ENCODE measurements around the gene XYLT2. TPM values are rescaled to one million over a fixed set of nuclear protein-coding genes. Genes with fewer than 3 reads are reported as not detected.
"Not testable (repeated sequence)": the region's sequence is repeated elsewhere in the genome, so short reads cannot be mapped to it uniquely, and the experiment has no call there.

Gene XYLT2
- total RNA-seq (26.8 and 27.4 TPM in 2 replicates), polyA plus RNA-seq (18.3 and 19.9 TPM in 2 replicates)

DNA sequence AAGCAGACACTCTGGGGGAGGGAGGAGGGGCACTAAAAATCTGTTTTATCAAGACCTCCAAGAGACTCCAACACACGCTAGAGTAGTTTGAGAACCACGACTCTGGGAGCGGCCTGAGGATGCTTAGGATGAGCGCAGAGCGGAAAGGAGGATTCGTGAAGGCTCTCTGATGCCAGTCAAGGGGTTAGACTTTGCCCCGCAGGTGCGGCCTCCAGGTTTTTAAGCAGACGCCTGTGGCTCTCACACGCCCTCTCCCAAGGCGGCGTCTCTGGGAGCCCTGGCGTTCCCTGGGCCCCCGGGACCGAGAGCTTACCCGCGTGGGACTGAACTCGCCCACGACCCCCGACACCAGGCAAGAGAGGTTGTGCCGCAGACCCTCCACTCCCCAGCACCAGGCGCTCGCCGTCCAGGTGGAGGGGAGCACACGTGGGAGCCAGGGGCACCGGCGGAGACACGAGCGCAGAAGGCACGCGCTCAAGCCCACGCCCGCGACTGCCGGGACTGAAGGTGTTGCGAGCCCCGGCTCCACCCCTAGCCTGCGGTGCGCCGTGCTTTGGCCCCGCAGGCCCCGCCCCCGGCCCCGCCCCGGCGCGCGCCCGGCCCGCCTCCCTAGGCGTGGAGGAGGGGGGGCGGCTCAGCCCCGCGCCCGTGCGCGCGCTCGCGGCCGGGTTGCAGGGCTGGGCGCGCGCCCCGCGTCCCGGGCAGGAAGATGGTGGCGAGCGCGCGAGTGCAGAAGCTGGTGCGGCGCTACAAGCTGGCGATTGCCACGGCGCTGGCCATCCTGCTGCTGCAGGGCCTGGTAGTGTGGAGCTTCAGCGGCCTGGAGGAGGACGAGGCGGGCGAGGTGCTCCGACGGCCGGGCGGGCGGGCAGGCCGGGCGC, at the start of gene XYLT2:
TSS of gene XYLT2 (plus strand) at position 695 of the 881 bp plus-strand sequence. CDS start at position 710, 15 bp downstream.
- Histone ChIP-seq H3K4me3 (peak within 1 kb of the TSS; percentile 70), H3K9me3 (ENCODE audit: low read depth) (no peaks in the 10 kb centered on the region), H3K9me2 (replicated peaks; ENCODE audit: insufficient read depth) (no peaks in the 10 kb centered on the region), H3K4me2 (peak within 1 kb of the TSS; percentile 100), H3K36me3 (replicated peaks; ENCODE audit: insufficient read depth, low read depth) (no peaks in the 10 kb centered on the region), H4K20me1 (ENCODE audit: insufficient read depth, poor library complexity, severe bottlenecking) (no peaks in the 10 kb centered on the region), H3K27me3 (no peaks in the 10 kb centered on the region), H3K27ac (peak within 1 kb of the TSS; percentile 78), H3K79me2 (peaks cover 36% of the 10 kb centered on the region), H3K4me1 (ENCODE audit: insufficient read depth) (peaks cover 20% of the 10 kb centered on the region), H2AFZ (peak within 1 kb of the TSS; percentile 97)
- DNase-seq (ENCODE audit: low spot score) = peak; percentile 95
- 5% methylated on average over 60 of the region's 87 CpGs for WGBS (ENCODE audit: low lambda C conversion rate, missing lambda C conversion rate)
- TF ChIP-seq EZH2phosphoT487 (IDR thresholded peaks at IDR 0.05; ENCODE audit: low read depth, severe bottlenecking, unreplicated experiment) (no peak), EZH2 (IDR thresholded peaks at IDR 0.05; ENCODE audit: borderline replicate concordance) (no peak)
- TF ChIP-seq, protein P1, sequence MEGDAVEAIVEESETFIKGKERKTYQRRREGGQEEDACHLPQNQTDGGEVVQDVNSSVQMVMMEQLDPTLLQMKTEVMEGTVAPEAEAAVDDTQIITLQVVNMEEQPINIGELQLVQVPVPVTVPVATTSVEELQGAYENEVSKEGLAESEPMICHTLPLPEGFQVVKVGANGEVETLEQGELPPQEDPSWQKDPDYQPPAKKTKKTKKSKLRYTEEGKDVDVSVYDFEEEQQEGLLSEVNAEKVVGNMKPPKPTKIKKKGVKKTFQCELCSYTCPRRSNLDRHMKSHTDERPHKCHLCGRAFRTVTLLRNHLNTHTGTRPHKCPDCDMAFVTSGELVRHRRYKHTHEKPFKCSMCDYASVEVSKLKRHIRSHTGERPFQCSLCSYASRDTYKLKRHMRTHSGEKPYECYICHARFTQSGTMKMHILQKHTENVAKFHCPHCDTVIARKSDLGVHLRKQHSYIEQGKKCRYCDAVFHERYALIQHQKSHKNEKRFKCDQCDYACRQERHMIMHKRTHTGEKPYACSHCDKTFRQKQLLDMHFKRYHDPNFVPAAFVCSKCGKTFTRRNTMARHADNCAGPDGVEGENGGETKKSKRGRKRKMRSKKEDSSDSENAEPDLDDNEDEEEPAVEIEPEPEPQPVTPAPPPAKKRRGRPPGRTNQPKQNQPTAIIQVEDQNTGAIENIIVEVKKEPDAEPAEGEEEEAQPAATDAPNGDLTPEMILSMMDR (IDR thresholded peaks at IDR 0.05; ENCODE audit: poor library complexity) = no peak

DNA sequence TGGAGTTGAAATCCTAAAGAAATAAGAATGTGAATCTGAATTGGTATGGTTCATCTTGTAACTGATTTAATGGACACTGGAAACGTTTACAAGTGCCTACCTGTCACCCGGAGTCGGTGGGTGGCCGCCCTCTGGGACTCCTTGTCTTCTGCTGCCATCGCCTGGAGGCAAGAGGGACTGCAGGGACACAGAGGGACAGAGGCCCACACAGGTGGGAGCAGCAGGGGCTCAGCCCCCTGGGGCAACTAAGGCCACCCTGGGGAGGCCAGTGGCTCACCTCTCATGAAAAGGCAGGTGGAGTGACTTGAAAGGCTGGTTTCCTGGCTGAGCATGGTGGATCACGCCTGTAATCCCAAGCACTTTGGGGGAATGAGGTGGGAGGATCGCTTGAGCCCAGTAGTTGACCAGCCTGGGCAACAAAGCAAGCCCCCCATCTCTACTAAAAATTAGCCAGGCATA, 48.5 kb upstream of the XYLT2 start:
- no peaks in the 10 kb centered on the region for H3K27me3 ChIP-seq
- H3K4me3 ChIP-seq = no peak overlapping the region
- H3K4me2 ChIP-seq = no peak overlapping the region
- H4K20me1 ChIP-seq (ENCODE audit: insufficient read depth, poor library complexity, severe bottlenecking) = no peaks in the 10 kb centered on the region
- no peaks in the 10 kb centered on the region for H3K36me3 ChIP-seq (replicated peaks; ENCODE audit: insufficient read depth, low read depth)
- DNase-seq (ENCODE audit: low spot score) = peak; percentile 89
- H3K9me2 ChIP-seq (replicated peaks; ENCODE audit: insufficient read depth) = no peaks in the 10 kb centered on the region
- WGBS (ENCODE audit: low lambda C conversion rate, missing lambda C conversion rate) = 17% methylated on average over 7 of the region's 7 CpGs
- no peak for TF ChIP-seq EZH2phosphoT487 (IDR thresholded peaks at IDR 0.05; ENCODE audit: low read depth, severe bottlenecking, unreplicated experiment)
- TF ChIP-seq, protein P1 (IDR thresholded peaks at IDR 0.05; ENCODE audit: poor library complexity) = peak; percentile 95
- TF ChIP-seq EZH2 (IDR thresholded peaks at IDR 0.05; ENCODE audit: borderline replicate concordance) = no peak
- no peaks in the 10 kb centered on the region for H3K9me3 ChIP-seq (ENCODE audit: low read depth)
- no peak overlapping the region for H2AFZ ChIP-seq
- no peaks in the 10 kb centered on the region for H3K4me1 ChIP-seq (ENCODE audit: insufficient read depth)
- no peaks in the 10 kb centered on the region for H3K79me2 ChIP-seq
- no peak overlapping the region for H3K27ac ChIP-seq

DNA sequence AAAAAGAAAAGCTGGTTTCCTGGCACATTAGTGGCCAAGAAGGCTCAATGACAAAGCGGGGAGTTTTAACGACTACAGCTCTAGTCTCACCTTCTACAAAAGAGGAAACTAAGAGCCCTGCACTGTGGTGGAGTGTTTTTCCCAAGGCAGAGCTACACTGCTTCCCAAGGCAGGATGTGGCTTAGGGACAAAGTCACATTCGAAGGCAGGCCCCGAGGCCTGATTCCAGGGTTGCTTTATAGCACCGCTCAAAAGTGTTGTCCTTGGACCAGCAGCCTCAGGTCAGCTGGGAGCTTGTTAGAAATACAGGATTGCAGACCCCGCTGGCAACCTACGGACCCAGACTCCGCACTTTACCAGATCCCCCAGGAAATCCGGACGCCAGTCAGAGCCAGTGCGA, 47.9 kb upstream of the XYLT2 start:
- 74% methylated on average over 11 of the region's 11 CpGs for WGBS (ENCODE audit: low lambda C conversion rate, missing lambda C conversion rate)
- Histone ChIP-seq H3K27ac (no peak overlapping the region), H3K9me2 (replicated peaks; ENCODE audit: insufficient read depth) (no peaks in the 10 kb centered on the region), H3K4me3 (no peak overlapping the region), H3K9me3 (ENCODE audit: low read depth) (no peaks in the 10 kb centered on the region), H3K4me2 (no peak overlapping the region), H3K79me2 (no peaks in the 10 kb centered on the region), H3K36me3 (replicated peaks; ENCODE audit: insufficient read depth, low read depth) (no peaks in the 10 kb centered on the region), H3K4me1 (ENCODE audit: insufficient read depth) (no peaks in the 10 kb centered on the region), H4K20me1 (ENCODE audit: insufficient read depth, poor library complexity, severe bottlenecking) (no peaks in the 10 kb centered on the region), H3K27me3 (no peaks in the 10 kb centered on the region), H2AFZ (no peak overlapping the region)
- no peak for TF ChIP-seq EZH2phosphoT487 (IDR thresholded peaks at IDR 0.05; ENCODE audit: low read depth, severe bottlenecking, unreplicated experiment)
- no peak for DNase-seq (ENCODE audit: low spot score)

DNA sequence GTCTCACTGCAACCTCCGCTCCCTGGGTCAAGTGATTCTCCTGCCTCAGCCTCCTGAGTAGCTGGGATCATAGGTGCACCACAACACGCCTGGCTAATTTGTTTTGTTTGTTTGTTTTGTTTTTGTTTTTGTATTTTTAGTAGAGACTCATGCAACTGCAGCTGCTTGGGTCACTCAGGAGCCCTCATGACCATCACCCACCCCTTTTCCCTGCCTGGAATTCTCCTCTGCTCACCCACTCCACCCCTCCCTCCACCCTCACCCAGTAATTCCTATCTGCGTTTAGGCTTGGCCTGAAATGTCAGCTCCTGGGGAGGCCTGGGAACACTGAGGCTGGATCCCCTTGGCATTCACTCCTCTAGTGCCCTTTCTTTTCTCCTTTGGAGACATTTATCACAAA, 46.1 kb upstream of the XYLT2 start:
- no peaks in the 10 kb centered on the region for H3K9me3 ChIP-seq (ENCODE audit: low read depth)
- H4K20me1 ChIP-seq (ENCODE audit: insufficient read depth, poor library complexity, severe bottlenecking) = no peaks in the 10 kb centered on the region
- no peak overlapping the region for H3K27ac ChIP-seq
- WGBS (ENCODE audit: low lambda C conversion rate, missing lambda C conversion rate) = 76% methylated on average over 3 of the region's 3 CpGs
- H3K4me1 ChIP-seq (ENCODE audit: insufficient read depth) = peaks cover 4% of the 10 kb centered on the region
- H3K27me3 ChIP-seq = no peaks in the 10 kb centered on the region
- H3K4me2 ChIP-seq = no peak overlapping the region
- TF ChIP-seq, protein P1 (IDR thresholded peaks at IDR 0.05; ENCODE audit: poor library complexity) = no peak
- TF ChIP-seq EZH2phosphoT487 (IDR thresholded peaks at IDR 0.05; ENCODE audit: low read depth, severe bottlenecking, unreplicated experiment) = no peak
- TF ChIP-seq EZH2 (IDR thresholded peaks at IDR 0.05; ENCODE audit: borderline replicate concordance) = no peak
- no peak overlapping the region for H3K4me3 ChIP-seq
- H3K9me2 ChIP-seq (replicated peaks; ENCODE audit: insufficient read depth) = no peaks in the 10 kb centered on the region
- DNase-seq (ENCODE audit: low spot score) = no peak
- H3K79me2 ChIP-seq = no peaks in the 10 kb centered on the region
- no peak overlapping the region for H2AFZ ChIP-seq
- H3K36me3 ChIP-seq (replicated peaks; ENCODE audit: insufficient read depth, low read depth) = no peaks in the 10 kb centered on the region

DNA sequence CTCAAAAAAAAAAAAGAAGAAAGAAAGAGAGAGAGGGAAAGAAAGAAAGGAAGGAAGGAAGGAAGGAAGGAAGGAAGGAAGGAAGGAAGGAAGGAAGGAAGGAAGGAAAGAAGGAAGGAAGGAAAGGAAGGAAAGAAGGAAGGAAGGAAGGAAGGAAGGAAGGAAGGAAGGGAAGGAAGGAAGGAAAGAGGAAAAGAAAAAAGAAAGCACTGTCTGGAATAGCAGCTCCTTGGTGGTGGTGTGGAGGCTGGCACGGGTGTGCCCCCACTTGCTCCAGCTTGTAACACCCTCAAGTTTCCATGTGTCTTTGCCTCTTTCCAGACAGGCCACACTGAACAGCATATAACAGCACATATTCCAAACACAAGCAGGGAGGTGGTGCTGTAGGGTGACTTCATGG, 45.1 kb upstream of the XYLT2 start:
- not testable (repeated sequence) for H4K20me1 ChIP-seq (ENCODE audit: insufficient read depth, poor library complexity, severe bottlenecking); H3K9me3 ChIP-seq (ENCODE audit: low read depth); H3K79me2 ChIP-seq; H3K27ac ChIP-seq; H2AFZ ChIP-seq; DNase-seq (ENCODE audit: low spot score); H3K4me2 ChIP-seq; H3K9me2 ChIP-seq (replicated peaks; ENCODE audit: insufficient read depth); H3K4me3 ChIP-seq; H3K27me3 ChIP-seq; H3K36me3 ChIP-seq (replicated peaks; ENCODE audit: insufficient read depth, low read depth)
- 91% methylated on average over 1 of the region's 1 CpG for WGBS (ENCODE audit: low lambda C conversion rate, missing lambda C conversion rate)
- H3K4me1 ChIP-seq (ENCODE audit: insufficient read depth) = peaks cover 12% of the 10 kb centered on the region
